ENCODE data around the gene SMKR1. TPM values are rescaled to one million over a fixed set of nuclear protein-coding genes. Genes with fewer than 3 reads are reported as not detected.

Gene SMKR1
- total and polyA plus RNA-seq, 12 donors, result 0.28 TPM; not detected in 11

- no peak for TF ChIP-seq CTCF (IDR thresholded peaks at IDR 0.05)
- Histone ChIP-seq H3K9me3 (no peaks in the 10 kb centered on the region), H3K27me3 (no peaks in the 10 kb centered on the region), H3K4me1 (peaks cover 0 to 8% (median 0%) of the 10 kb centered on the region in 9 donors), H3K27ac (no peak overlapping the region), H3K4me3 (no peak overlapping the region), H3K36me3 (peaks cover 0 to 26% (median 0%) of the 10 kb centered on the region in 9 donors)
- intact Hi-C loops (cut with DNase I), result loop anchor here in 3 of 10 donors (10.0 kb wide), 1 partner anchor 252 kb away; no protein-coding TSS in a partner anchor
- ATAC-seq (no peak), DNase-seq (no peak)
- 35 to 47% methylated on average over 3 of the region's 3 CpGs for WGBS, 2 donors
Measured at GRCh38 chr7:129466796-129467195, 35.5 kb upstream of the SMKR1 start.

GRCh38 chr7:129468087-129468486 is 34.2 kb upstream of the SMKR1 start:
- no peak for DNase-seq
- intact Hi-C loops (cut with DNase I), result loop anchor here in 4 of 10 donors (2.0 to 10.0 kb wide), 2 partner anchors 97 to 253 kb away; no protein-coding TSS in a partner anchor
- no peaks in the 10 kb centered on the region for H3K27me3 ChIP-seq
- no peak for ATAC-seq
- no peaks in the 10 kb centered on the region for H3K9me3 ChIP-seq
- no peak overlapping the region for H3K4me3 ChIP-seq
- TF ChIP-seq CTCF (IDR thresholded peaks at IDR 0.05), result no peak
- peaks cover 0 to 17% (median 0%) of the 10 kb centered on the region in 9 donors for H3K36me3 ChIP-seq
- peaks cover 0 to 8% (median 0%) of the 10 kb centered on the region in 9 donors for H3K4me1 ChIP-seq
- no peak overlapping the region for H3K27ac ChIP-seq
- 55 to 60% methylated on average over 1 of the region's 1 CpG for WGBS, 2 donors

GRCh38 chr7:129468547-129468946 is 33.8 kb upstream of the SMKR1 start:
- DNase-seq (no peak), ATAC-seq (peak in 1 of 8 donors; percentile 11)
- no peaks in the 10 kb centered on the region for H3K9me3 ChIP-seq
- no peaks in the 10 kb centered on the region for H3K27me3 ChIP-seq
- H3K27ac ChIP-seq, result peak overlapping the region in 1 of 10 donors; percentile 0
- no peak overlapping the region for H3K4me3 ChIP-seq
- H3K4me1 ChIP-seq, result peaks cover 0 to 8% (median 0%) of the 10 kb centered on the region in 9 donors
- 59 to 75% methylated on average over 4 of the region's 4 CpGs for WGBS, 2 donors
- H3K36me3 ChIP-seq, result peaks cover 0 to 17% (median 0%) of the 10 kb centered on the region in 9 donors
- intact Hi-C loops (cut with DNase I), result loop anchor here in 4 of 10 donors (2.0 to 10.0 kb wide), 2 partner anchors 98 to 254 kb away; no protein-coding TSS in a partner anchor
- TF ChIP-seq CTCF (IDR thresholded peaks at IDR 0.05), result no peak

- TF ChIP-seq CTCF (IDR thresholded peaks at IDR 0.05), result no peak
- ATAC-seq (no peak), DNase-seq (no peak)
- H3K27me3 ChIP-seq, result no peaks in the 10 kb centered on the region
- no peaks in the 10 kb centered on the region for H3K4me1 ChIP-seq
- peaks cover 0 to 14% (median 0%) of the 10 kb centered on the region in 9 donors for H3K36me3 ChIP-seq
- intact Hi-C loops (cut with DNase I), result loop anchor here in 9 of 10 donors (2.0 to 10.0 kb wide), 9 partner anchors 99 to 255 kb away; partner anchors contain the start of gene AHCYL2 (in 1 of the 9)
- H3K9me3 ChIP-seq, result no peaks in the 10 kb centered on the region
- H3K4me3 ChIP-seq, result no peak overlapping the region
- no peak overlapping the region for H3K27ac ChIP-seq
Measured at GRCh38 chr7:129469930-129470329, 32.4 kb upstream of the SMKR1 start.

Measured in heart right ventricle (tissue), 16 donors.